Small intestine (tissue), 7 donors: ENCODE measurements around the gene RAI1. TPM values are rescaled to one million over a fixed set of nuclear protein-coding genes. Genes with fewer than 3 reads are reported as not detected.

ENCODE experiments used
- DNase-seq, 2 donors: peaks; one replicate each; pipeline versions ENCODE4 v3.0.0 to v3.0.0-alpha.2; 2013
- FAIRE-seq: peaks from 2 replicates; lab custom pipeline; 2012; peaks lifted over from hg19 to GRCh38; lab: Jason Lieb, UNC
- H3K27ac ChIP-seq, 3 donors: one replicate each; pipeline ENCODE4 v1.5.1; 2013; ENCODE audit warnings: low read length in 2 of 3, mild to moderate bottlenecking in 2 of 3, control low read depth in 1 of 3, inconsistent platforms in 1 of 3, low read depth in 1 of 3, moderate library complexity in 1 of 3
- H3K27me3 ChIP-seq, 3 donors: one replicate each; pipeline ENCODE4 v1.6.1; 2013; ENCODE audit warnings: low read length in 3 of 3, inconsistent platforms in 1 of 3; ENCODE audit not compliant: control insufficient read depth in 3 of 3, insufficient read depth in 3 of 3
- H3K36me3 ChIP-seq, 3 donors: one replicate each; pipeline ENCODE4 v1.6.1; 2013; ENCODE audit warnings: low read length in 3 of 3, inconsistent platforms in 1 of 3, low read depth in 1 of 3, mild to moderate bottlenecking in 1 of 3, moderate library complexity in 1 of 3; ENCODE audit not compliant: control insufficient read depth in 3 of 3, insufficient read depth in 2 of 3
- H3K4me1 ChIP-seq, 3 donors: one replicate each; pipeline ENCODE4 v1.6.1; 2013; ENCODE audit warnings: low read length in 2 of 3, inconsistent platforms in 1 of 3, low read depth in 1 of 3, mild to moderate bottlenecking in 1 of 3, moderate library complexity in 1 of 3; ENCODE audit not compliant: control insufficient read depth in 3 of 3, insufficient read depth in 2 of 3
- H3K4me3 ChIP-seq, 3 donors: one replicate each; pipeline ENCODE4 v1.5.1; 2013; ENCODE audit warnings: low read length in 3 of 3, control low read depth in 1 of 3, inconsistent platforms in 1 of 3, low read depth in 1 of 3, mild to moderate bottlenecking in 1 of 3, moderate library complexity in 1 of 3
- H3K9me3 ChIP-seq, 2 donors: one replicate each; pipeline ENCODE4 v1.6.1; 2013; ENCODE audit warnings: low read depth in 1 of 2, low read length in 1 of 2; ENCODE audit not compliant: control insufficient read depth in 2 of 2, insufficient read depth in 1 of 2
- WGBS, 3 donors: extraction: QIAGEN DNeasy Blood & Tissue Kit; methylation state at CpG; one replicate each; pipeline ENCODE4 v1.1.7; 2013; 5-methylcytosine and 5-hydroxymethylcytosine counted together
- polyA plus RNA-seq, 4 donors: library from polyadenylated mRNA; stranded (reverse) in 3 of 4; unstranded in 1 of 4; fragments of 200-250 nt in 3 of 4; fragments of 120-200 nt in 1 of 4; gene quantifications; one replicate each; pipeline versions ENCODE4 v1.2.1 to v1.2.3, GENCODE V29; 2013
- donor health status: healthy with polysubstance abuse.
- donor health status: control.
- donor health status: control.
- donor health status: Bipolar disorder and iron deficiency.
- donor health status: healthy.

The RAI1 gene
- polyA plus RNA-seq, 4 donors, result 2.4 to 20.7 (median 6.2) TPM

DNA sequence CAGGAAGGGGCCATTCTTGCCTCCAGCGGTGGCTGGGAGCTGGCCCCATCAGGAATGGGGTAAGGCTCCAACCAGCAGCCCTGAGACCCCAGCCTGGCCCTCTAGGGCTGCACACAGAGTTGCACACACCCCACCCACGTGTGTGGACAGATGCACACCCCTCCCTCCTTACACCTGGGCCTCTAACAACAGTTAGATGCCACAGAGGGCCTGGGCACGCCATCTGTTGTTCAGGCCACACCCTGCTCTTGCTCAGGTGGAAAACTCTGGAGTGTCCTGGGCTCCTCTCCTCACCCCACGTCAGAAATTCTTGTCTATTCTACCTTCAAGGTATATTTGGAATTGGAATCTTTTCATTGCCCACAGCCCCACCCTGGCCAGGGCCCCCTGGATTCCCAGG, 13.3 kb upstream of the RAI1 start:
- no peak for FAIRE-seq
- 41 to 64% (median 42%) methylated on average over 3 to 4 of the region's 4 CpGs for WGBS, 3 donors

DNA sequence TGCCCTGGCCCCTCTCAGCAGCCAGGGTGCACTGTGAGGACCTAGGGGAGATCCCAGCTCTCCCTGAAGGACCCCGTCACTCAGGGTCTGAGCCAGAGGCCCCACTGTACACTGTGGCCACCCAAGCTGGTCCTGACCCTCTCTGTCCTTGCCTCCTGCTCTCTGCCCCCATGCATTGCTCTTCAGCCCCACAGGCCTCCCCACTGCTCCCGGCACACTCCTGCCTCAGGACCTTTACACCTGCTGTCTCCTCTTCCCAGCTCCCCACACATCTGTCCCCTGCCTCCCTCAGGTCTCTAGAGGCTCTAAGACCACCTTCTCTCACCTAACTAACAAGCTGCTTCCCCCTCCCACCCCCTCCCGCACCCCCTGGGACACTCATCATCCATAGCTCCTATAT, 12.9 kb upstream of the RAI1 start:
- peaks cover 0 to 11% (median 0%) of the 10 kb centered on the region in 3 donors for H3K4me1 ChIP-seq
- no peak overlapping the region for H3K4me3 ChIP-seq
- no peaks in the 10 kb centered on the region for H3K36me3 ChIP-seq
- 92 to 95% (median 95%) methylated on average over 2 to 3 of the region's 3 CpGs for WGBS, 3 donors
- H3K27me3 ChIP-seq, result no peaks in the 10 kb centered on the region
- FAIRE-seq (no peak), DNase-seq (no peak)
- peak overlapping the region in 1 of 3 donors; percentile 20 for H3K27ac ChIP-seq
- H3K9me3 ChIP-seq, result no peaks in the 10 kb centered on the region

More for the DNA sequence above, 13.3 kb upstream of the RAI1 start:
- peaks cover 0 to 14% (median 0%) of the 10 kb centered on the region in 3 donors for H3K4me1 ChIP-seq
- peak overlapping the region in 1 of 3 donors; percentile 20 for H3K27ac ChIP-seq
- H3K9me3 ChIP-seq, result no peaks in the 10 kb centered on the region
- peak in 1 of 2 donors; percentile 51 for DNase-seq
- no peaks in the 10 kb centered on the region for H3K36me3 ChIP-seq
- H3K27me3 ChIP-seq, result no peaks in the 10 kb centered on the region
- H3K4me3 ChIP-seq, result no peak overlapping the region

DNA sequence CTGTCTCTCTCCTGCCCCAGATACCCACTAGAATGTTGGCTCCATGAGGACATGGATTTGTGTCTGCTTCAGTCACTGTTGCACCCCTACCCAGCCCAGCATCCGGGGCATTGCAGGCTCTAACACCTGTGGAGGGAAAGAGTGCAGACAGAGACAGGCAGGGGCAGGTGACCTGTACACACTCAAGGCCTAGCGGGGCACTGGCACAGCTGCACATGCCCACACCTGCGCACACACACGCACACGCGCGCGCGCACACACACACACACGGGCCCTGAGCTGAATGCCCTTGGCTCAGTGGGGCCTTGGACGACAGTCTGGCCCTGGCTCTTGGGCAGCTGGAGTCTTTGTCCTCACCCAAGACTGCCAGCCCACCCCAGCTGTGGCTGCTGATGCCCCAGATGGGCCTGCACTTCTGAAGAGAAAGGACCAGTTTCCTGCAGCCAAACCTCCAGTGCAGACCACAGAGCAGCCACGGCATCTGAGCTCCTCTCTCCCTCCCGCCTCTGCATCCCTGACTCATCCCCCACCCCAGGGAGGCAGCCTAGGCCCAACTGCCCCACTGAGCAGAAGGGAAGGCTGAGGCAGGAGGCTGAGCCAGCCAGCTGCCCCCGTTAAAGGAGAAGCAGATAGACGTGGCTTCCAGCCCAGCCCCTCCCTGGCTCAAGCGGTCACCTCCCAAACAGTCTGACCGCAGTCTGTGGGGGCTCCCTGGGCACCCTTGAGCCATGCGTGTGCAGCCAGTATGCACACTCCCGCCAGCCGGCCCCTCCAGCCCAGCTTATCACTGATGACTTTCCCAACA, 12.3 kb upstream of the RAI1 start:
- H3K4me1 ChIP-seq, result peaks cover 0 to 11% (median 0%) of the 10 kb centered on the region in 3 donors
- no peak overlapping the region for H3K27ac ChIP-seq
- no peaks in the 10 kb centered on the region for H3K36me3 ChIP-seq
- no peaks in the 10 kb centered on the region for H3K27me3 ChIP-seq
- no peak overlapping the region for H3K4me3 ChIP-seq
- no peak for FAIRE-seq
- no peak for DNase-seq
- H3K9me3 ChIP-seq, result no peaks in the 10 kb centered on the region
- WGBS, 3 donors, result 78 to 82% (median 80%) methylated on average over 20 of the region's 20 CpGs

DNA sequence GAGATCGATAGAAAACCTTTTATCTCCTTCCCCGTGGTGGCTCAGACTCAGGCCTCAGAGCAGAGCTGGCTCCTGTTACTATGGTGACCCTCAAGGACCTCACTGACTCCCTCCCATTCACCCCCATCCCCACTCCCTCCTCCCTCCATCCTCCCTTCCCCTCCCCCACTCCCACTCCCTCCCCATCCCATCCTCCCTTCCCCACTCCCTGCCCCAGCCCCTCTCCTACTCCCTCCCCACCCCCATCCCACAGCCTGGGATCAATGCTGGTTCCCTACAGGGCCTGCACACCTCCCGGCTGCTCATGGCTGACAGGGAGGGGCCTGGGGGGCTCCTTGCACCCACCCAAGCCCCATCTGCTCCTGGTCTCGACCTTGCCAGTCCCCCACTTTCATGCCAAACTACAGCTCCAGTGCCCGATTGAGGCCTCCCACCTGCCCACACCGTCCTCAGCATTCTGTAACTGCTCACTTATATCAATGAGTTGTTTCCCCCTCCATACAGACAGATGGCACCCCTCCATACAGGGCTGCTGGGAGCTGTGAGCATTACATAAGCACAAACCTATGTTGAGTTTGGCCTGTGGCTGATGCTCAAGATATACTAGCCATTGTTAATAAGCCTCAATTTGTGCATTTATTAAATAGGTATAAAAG, 11.6 kb upstream of the RAI1 start:
- WGBS, 3 donors, result 65 to 76% (median 68%) methylated on average over 6 of the region's 6 CpGs
- no peaks in the 10 kb centered on the region for H3K9me3 ChIP-seq
- no peak for FAIRE-seq
- H3K27ac ChIP-seq, result no peak overlapping the region
- H3K36me3 ChIP-seq, result no peaks in the 10 kb centered on the region
- DNase-seq, result no peak
- H3K4me3 ChIP-seq, result no peak overlapping the region
- peaks cover 0 to 11% (median 0%) of the 10 kb centered on the region in 3 donors for H3K4me1 ChIP-seq
- no peaks in the 10 kb centered on the region for H3K27me3 ChIP-seq

DNA sequence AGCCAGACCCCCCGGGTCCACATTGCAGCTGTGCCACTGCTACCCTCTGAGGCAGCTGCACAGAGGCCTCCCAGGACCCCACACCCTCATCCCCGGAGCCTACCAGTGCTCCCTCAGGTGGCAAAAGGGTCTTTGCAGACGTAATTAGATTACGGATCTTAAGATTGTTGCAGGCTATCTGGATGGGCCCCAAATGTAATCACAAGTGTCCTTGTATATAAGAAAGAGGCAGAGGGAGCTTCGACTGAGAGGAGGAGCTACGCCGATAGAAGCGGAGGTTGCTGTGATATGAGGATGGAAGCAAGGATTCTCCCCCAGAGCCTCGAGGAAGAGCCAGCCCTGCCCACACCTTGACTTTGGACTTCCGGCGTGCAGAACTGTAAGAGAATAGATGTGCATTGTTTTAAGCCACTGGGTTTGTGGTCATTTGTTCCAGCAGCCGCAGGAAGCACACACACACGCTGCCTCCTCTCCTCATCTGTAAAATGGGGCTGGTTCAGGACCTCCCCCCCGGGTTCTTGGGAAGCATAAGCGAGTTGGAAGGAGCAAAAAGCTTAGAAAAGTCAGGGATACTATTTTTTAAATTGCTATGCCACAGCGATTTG, 10.5 kb upstream of the RAI1 start:
- Histone ChIP-seq H3K4me3 (no peak overlapping the region), H3K27ac (no peak overlapping the region), H3K36me3 (no peaks in the 10 kb centered on the region), H3K27me3 (no peaks in the 10 kb centered on the region), H3K9me3 (no peaks in the 10 kb centered on the region), H3K4me1 (peaks cover 0 to 11% (median 0%) of the 10 kb centered on the region in 3 donors)
- DNase-seq, result peak; percentile 68 to 81
- 23 to 54% (median 36%) methylated on average over 16 of the region's 16 CpGs for WGBS, 3 donors
- FAIRE-seq, result no peak

DNA sequence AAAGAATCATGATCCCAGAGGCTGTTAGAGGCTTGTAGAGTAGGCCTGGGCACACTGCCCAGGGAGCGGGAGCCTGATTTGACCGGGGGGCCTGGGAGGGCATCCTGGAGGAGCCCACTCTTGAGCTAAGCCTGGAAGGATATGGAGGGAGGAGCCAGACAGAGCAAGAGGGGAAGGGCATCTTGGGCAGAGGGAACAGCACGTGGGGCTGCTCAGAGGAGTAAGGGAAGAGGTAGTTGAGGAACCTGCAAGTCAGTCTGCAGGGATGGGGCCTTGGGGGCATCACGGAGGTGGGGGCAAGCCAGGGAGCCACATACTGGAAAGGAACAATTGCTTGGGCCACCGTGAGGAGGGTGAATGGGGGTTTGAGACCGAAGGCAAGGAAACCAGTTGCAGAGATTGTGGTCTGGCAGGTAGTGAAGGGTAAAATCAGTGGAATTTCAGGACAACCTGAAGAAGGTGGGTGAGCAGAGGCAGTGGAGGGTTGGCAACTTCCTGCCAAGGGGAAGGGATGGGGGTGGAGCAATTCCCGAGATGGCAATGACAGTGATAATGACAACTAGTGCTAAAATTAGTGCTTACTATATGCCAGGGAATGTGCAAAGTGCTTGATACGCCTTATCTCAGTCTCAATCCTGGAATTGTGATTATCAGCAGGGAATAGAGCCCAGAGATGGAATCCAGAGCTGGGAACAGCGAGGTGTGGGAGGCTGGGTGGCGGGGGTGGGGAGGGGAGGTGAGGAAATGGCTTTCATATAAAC, 9.7 kb upstream of the RAI1 start:
- Histone ChIP-seq H3K4me3 (no peak overlapping the region), H3K36me3 (no peaks in the 10 kb centered on the region), H3K4me1 (peaks cover 0 to 16% (median 0%) of the 10 kb centered on the region in 3 donors), H3K27me3 (no peaks in the 10 kb centered on the region), H3K27ac (no peak overlapping the region), H3K9me3 (no peaks in the 10 kb centered on the region)
- no peak for DNase-seq
- no peak for FAIRE-seq
- 52 to 69% (median 61%) methylated on average over 10 of the region's 10 CpGs for WGBS, 3 donors

DNA sequence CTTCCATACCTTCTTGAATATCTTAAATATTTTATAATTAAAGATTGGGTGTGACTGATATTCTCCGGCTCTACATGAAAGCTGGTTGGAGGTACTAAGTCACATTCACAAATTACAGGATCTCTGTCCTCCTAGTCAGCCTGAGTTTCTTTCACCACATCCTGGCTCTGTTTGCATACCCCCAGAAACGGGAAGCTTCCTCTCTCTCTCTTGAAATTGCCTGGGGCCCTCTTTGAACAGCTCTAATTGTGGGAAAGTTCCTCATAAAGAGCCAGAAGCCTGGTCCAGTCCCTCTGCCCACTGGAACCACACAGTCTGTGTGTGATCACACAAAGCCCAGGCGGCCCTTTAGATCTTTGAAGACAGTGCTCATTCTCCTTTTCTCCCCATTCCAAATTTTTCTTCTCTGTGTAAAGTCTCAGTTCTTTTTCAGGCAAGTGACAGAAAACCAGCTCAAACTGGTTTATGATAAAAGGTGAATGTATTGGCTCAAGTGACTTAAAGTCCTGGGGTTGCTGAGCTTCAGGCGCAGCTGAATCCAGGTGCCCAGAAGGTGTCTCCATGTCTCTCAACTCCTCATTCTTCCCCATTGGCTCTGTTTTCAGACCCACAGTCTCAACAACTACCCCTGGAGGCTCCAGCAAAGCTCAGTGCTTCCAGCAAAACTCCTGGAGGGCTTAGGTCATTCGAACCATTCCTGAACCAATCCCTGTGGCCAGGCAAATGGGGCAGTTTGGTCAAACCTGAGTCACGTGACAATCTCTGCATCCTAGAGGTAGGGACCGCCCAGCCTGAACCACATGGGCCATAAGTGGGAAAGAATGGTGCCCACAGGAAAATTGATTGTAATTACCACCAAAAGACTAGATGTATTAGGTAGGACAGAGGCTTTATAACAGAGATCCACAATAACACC, 8.5 kb upstream of the RAI1 start:
- H3K36me3 ChIP-seq, result no peaks in the 10 kb centered on the region
- no peak overlapping the region for H3K4me3 ChIP-seq
- no peaks in the 10 kb centered on the region for H3K27me3 ChIP-seq
- peaks cover 0 to 19% (median 0%) of the 10 kb centered on the region in 3 donors for H3K4me1 ChIP-seq
- no peak for FAIRE-seq
- 77 to 87% (median 85%) methylated on average over 7 of the region's 7 CpGs for WGBS, 3 donors
- H3K9me3 ChIP-seq, result no peaks in the 10 kb centered on the region
- no peak for DNase-seq
- no peak overlapping the region for H3K27ac ChIP-seq
